ENCODE results near the gene PLK5. TPM values are rescaled to one million over a fixed set of nuclear protein-coding genes. Genes with fewer than 3 reads are reported as not detected.

Gene PLK5
- total RNA-seq, 4 donors from 2014 or later, result 0.17 TPM; not detected in 3

DNA sequence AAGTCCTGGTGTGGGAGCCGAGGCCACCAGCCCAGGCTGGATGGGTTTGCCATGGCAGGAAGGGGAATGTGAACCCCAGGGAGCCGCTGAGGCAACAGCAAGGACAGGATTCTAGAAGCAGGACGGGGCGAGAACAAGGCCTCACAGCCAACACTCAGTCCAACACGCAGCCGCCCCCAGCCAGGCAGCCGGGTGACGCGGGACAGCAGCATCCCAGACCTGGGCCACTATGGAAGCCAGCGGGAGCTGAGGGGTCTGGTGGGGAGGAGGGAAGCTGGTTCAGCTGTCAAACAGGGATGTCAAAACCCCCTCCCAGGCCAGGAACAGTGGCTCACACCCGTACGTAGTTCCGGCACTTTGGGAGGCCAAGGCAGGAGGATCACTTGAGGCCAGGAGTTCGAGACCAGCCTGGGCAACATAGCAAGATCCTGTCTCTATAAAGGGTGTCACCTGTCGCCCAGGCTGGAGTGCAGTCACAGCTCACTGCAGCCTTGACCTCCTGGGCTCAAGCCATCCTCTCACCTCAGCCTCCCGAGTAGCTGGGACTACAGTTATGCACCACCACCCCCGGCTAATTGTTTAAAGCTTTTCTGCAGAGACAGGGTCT is 37.5 kb downstream of the PLK5 start:
- Histone ChIP-seq H3K4me1 (peaks cover 4 to 23% (median 12%) of the 10 kb centered on the region in 4 donors), H3K27me3 (no peaks in the 10 kb centered on the region), H3K4me3 (no peak overlapping the region), H3K9me3 (no peaks in the 10 kb centered on the region), H3K27ac (replicated peaks in 1 of 4) (no peak overlapping the region), H3K36me3 (peaks cover 0 to 11% (median 6%) of the 10 kb centered on the region in 4 donors)
- WGBS, result 83% methylated on average over 11 of the region's 17 CpGs
- intact Hi-C loops (cut with DNase I), result no loop called here
- DNase-seq (ENCODE audit: extremely low spot score), result no peak
- TF ChIP-seq POLR2AphosphoS5 (IDR thresholded peaks at IDR 0.05) (no peak), POLR2A (IDR thresholded peaks at IDR 0.05; ENCODE audit: low read depth) (no peak), EP300 (IDR thresholded peaks at IDR 0.05) (no peak)
- TF ChIP-seq, protein P1, sequence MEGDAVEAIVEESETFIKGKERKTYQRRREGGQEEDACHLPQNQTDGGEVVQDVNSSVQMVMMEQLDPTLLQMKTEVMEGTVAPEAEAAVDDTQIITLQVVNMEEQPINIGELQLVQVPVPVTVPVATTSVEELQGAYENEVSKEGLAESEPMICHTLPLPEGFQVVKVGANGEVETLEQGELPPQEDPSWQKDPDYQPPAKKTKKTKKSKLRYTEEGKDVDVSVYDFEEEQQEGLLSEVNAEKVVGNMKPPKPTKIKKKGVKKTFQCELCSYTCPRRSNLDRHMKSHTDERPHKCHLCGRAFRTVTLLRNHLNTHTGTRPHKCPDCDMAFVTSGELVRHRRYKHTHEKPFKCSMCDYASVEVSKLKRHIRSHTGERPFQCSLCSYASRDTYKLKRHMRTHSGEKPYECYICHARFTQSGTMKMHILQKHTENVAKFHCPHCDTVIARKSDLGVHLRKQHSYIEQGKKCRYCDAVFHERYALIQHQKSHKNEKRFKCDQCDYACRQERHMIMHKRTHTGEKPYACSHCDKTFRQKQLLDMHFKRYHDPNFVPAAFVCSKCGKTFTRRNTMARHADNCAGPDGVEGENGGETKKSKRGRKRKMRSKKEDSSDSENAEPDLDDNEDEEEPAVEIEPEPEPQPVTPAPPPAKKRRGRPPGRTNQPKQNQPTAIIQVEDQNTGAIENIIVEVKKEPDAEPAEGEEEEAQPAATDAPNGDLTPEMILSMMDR (IDR thresholded peaks at IDR 0.05), result no peak

DNA sequence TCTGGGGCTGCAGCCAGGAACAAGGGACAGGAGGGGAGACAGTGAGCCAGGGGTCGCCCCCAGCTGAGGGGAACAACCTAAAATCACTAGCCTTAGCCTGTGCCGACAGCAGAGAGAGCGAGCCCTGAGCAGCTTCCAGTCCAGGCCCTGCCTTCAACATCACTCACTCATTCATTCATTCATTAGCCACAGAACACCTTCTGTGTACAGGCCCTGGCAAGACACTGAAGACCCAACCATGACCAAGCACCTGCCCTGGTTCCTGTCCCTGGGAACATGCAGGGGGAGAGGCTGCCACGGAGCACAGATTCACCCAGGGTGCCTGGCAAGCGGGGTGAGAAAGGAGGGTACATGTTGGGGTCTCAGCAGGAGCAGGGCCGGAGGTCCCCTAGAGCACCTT is 39.4 kb downstream of the PLK5 start:
- 75% methylated on average over 5 of the region's 6 CpGs for WGBS
- H3K36me3 ChIP-seq, result peaks cover 0 to 6% (median 2%) of the 10 kb centered on the region in 4 donors
- intact Hi-C loops (cut with DNase I), result no loop called here
- H3K27ac ChIP-seq (replicated peaks in 1 of 4), result no peak overlapping the region
- H3K27me3 ChIP-seq, result no peaks in the 10 kb centered on the region
- TF ChIP-seq EP300 (IDR thresholded peaks at IDR 0.05) (no peak), POLR2AphosphoS5 (IDR thresholded peaks at IDR 0.05) (no peak), POLR2A (IDR thresholded peaks at IDR 0.05; ENCODE audit: low read depth) (no peak)
- TF ChIP-seq, protein P1 (IDR thresholded peaks at IDR 0.05), result no peak
- H3K9me3 ChIP-seq, result no peaks in the 10 kb centered on the region
- peaks cover 7 to 35% (median 22%) of the 10 kb centered on the region in 4 donors for H3K4me1 ChIP-seq
- DNase-seq (ENCODE audit: extremely low spot score), result no peak
- H3K4me3 ChIP-seq, result no peak overlapping the region

GRCh38 chr19:1566392-1567115 is 42.7 kb downstream of the PLK5 start:
- WGBS, result 26% methylated on average over 23 of the region's 42 CpGs
- Histone ChIP-seq H3K27me3 (no peaks in the 10 kb centered on the region), H3K4me3 (peak overlapping the region; percentile 76 to 86 (median 78)), H3K36me3 (peaks cover 0 to 5% (median 1%) of the 10 kb centered on the region in 4 donors), H3K9me3 (no peaks in the 10 kb centered on the region), H3K27ac (replicated peaks in 1 of 4) (peak overlapping the region; percentile 87 to 91 (median 90)), H3K4me1 (peaks cover 12 to 38% (median 27%) of the 10 kb centered on the region in 4 donors)
- intact Hi-C loops (cut with DNase I), result loop anchor here (5.0 kb wide), 1 partner anchor 36 kb away; no protein-coding TSS in a partner anchor
- TF ChIP-seq, protein P1 (IDR thresholded peaks at IDR 0.05), result no peak
- TF ChIP-seq POLR2AphosphoS5 (IDR thresholded peaks at IDR 0.05), result peak; percentile 82 to 88
- DNase-seq (ENCODE audit: extremely low spot score), result no peak

- TF ChIP-seq, protein P1 (IDR thresholded peaks at IDR 0.05), result no peak
- no peak for TF ChIP-seq POLR2AphosphoS5 (IDR thresholded peaks at IDR 0.05)
- no peak for TF ChIP-seq POLR2A (IDR thresholded peaks at IDR 0.05; ENCODE audit: low read depth)
- no peak for TF ChIP-seq EP300 (IDR thresholded peaks at IDR 0.05)
Observed at GRCh38 chr19:1567116-1567847, 43.4 kb downstream of the PLK5 start.

More at GRCh38 chr19:1567116-1567847, 43.4 kb downstream of the PLK5 start:
- intact Hi-C loops (cut with DNase I), result loop anchor here (5.0 kb wide), 1 partner anchor 35 kb away; no protein-coding TSS in a partner anchor
- Histone ChIP-seq H3K36me3 (peaks cover 0 to 5% (median 1%) of the 10 kb centered on the region in 4 donors), H3K27me3 (no peaks in the 10 kb centered on the region), H3K4me1 (peaks cover 12 to 38% (median 27%) of the 10 kb centered on the region in 4 donors), H3K4me3 (peak overlapping the region; percentile 76 to 86 (median 78)), H3K27ac (replicated peaks in 1 of 4) (peak overlapping the region; percentile 87 to 91 (median 90)), H3K9me3 (no peaks in the 10 kb centered on the region)
- no peak for DNase-seq (ENCODE audit: extremely low spot score)
- no CpG with 5 or more reads among the region's 108 CpGs for WGBS

Measured in esophagus muscularis mucosa (tissue), 4 donors.